Fibroblast of lung (primary cell): ENCODE data around the gene PLA2G2F. TPM values are rescaled to one million over a fixed set of nuclear protein-coding genes. Genes with fewer than 3 reads are reported as not detected.

Source experiments
- DNase-seq, 2 donors: peaks; one replicate each; pipeline versions ENCODE4 v3.0.0 to v3.0.0-alpha.2; 2010; ENCODE audit warnings: low read depth in 2 of 2
- H2AFZ ChIP-seq: 2 replicates; pipeline ENCODE4 v1.5.1; 2012; ENCODE audit warnings: low read length, control low read depth, inconsistent platforms
- H3K27ac ChIP-seq: 2 replicates; pipeline ENCODE4 v1.5.1; 2011; ENCODE audit warnings: low read length, control low read depth; ENCODE audit not compliant: insufficient read depth
- H3K27me3 ChIP-seq: 2 replicates; pipeline ENCODE4 v1.5.1; 2011; ENCODE audit warnings: mild to moderate bottlenecking, low read length; ENCODE audit not compliant: control insufficient read depth, insufficient read depth
- H3K36me3 ChIP-seq: 2 replicates; pipeline ENCODE4 v1.5.1; 2011; ENCODE audit warnings: low read length; ENCODE audit not compliant: control insufficient read depth, insufficient read depth
- H3K4me1 ChIP-seq: 2 replicates; pipeline ENCODE4 v1.5.1; 2011; ENCODE audit warnings: low read length; ENCODE audit not compliant: control insufficient read depth, insufficient read depth; ENCODE audit errors: extremely low read depth
- H3K4me2 ChIP-seq: 2 replicates; pipeline ENCODE4 v1.5.1; 2011; ENCODE audit warnings: low read length, control low read depth; ENCODE audit not compliant: insufficient read depth; ENCODE audit errors: extremely low read depth
- H3K4me3 ChIP-seq, 4 experiments: fragments of 200-600 bp in 1 of 4; sonication (generic) in 1 of 4; replicated peaks in 1 of 4; 2 replicates each; pipeline ENCODE4 v1.5.1; 2011 to 2016; ENCODE audit warnings: low read length in 4 of 4, low read depth in 3 of 4, mild to moderate bottlenecking in 3 of 4, control low read depth in 2 of 4, inconsistent platforms in 1 of 4, mixed read lengths in 1 of 4; ENCODE audit not compliant: insufficient read depth in 1 of 4; ENCODE audit errors: control extremely low read depth in 1 of 4
- H3K79me2 ChIP-seq: 2 replicates; pipeline ENCODE4 v1.5.1; 2012; ENCODE audit warnings: mild to moderate bottlenecking, low read length, inconsistent platforms; ENCODE audit not compliant: control insufficient read depth, insufficient read depth
- H3K9ac ChIP-seq: 2 replicates; pipeline ENCODE4 v1.5.1; 2011; ENCODE audit warnings: mild to moderate bottlenecking, low read length, control low read depth; ENCODE audit not compliant: insufficient read depth
- H3K9me3 ChIP-seq: 2 replicates; pipeline ENCODE4 v1.5.1; 2012; ENCODE audit warnings: low read depth, low read length; ENCODE audit not compliant: control insufficient read depth, insufficient read depth
- H4K20me1 ChIP-seq: 2 replicates; pipeline ENCODE4 v1.5.1; 2011; ENCODE audit warnings: low read length; ENCODE audit not compliant: control insufficient read depth, insufficient read depth; ENCODE audit errors: extremely low read depth
- EZH2 ChIP-seq: IDR thresholded peaks from 2 replicates; pipeline ENCODE4 v1.5.1; 2012; ENCODE audit warnings: low read length, control low read depth, mild to moderate bottlenecking; ENCODE audit errors: missing control alignments
- polyA plus RNA-seq, 2 donors: library from polyadenylated mRNA; depleted of rRNA in 1 of 2; stranded (reverse) in 1 of 2; unstranded in 1 of 2; fragments of >200 nt; gene quantifications; 2 replicates each; pipeline ENCODE4 v1.2.1, GENCODE V29; 2011 to 2012; ENCODE audit warnings: missing spikeins in 1 of 2
- total RNA-seq: library from RNA; depleted of rRNA; stranded (reverse); fragments of >200 nt; gene quantifications from 2 replicates; pipeline ENCODE4 v1.2.1, GENCODE V29; 2014
- TF ChIP-seq, protein P1 (sequence below), 2 donors: IDR thresholded peaks in 1 of 2; conservative IDR thresholded peaks in 1 of 2; 1 replicate in 1 of 2; 2 replicates in 1 of 2; pipeline ENCODE4 v1.5.1; 2011 to 2012; ENCODE audit warnings: low read length in 2 of 2, control low read depth in 1 of 2, inconsistent platforms in 1 of 2, low read depth in 1 of 2, mild to moderate bottlenecking in 1 of 2

PLA2G2F gene
- total and polyA plus RNA-seq, 2 donors (not counting 1 experiment from before 2014, with no cell fraction given): not detected

DNA sequence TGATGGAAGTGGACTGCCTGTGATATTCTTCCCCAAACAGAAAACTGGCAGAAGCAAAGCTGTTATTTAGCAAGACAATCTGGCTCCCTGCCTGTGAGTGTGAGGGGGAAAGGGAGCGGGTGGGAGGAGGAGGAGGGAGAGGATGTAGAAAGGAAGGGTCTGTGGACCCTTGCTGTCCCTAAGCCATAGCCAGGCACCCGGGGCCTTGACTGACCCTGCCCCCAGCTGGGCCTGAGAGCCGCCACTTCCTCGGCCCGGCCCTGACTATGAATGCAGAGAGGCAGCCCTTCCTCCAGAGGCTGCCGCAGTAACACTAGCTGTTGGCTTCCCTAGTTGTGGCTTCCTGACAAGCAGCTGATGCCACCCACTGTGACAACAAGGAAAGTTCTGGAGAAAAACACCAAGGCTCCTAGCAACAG is 13.9 kb downstream of the PLA2G2F start:
- peak overlapping the region; percentile 53 for H2AFZ ChIP-seq
- H3K9me3 ChIP-seq: no peaks in the 10 kb centered on the region
- no peak overlapping the region for H3K4me3 ChIP-seq
- H3K27me3 ChIP-seq: no peaks in the 10 kb centered on the region
- H3K27ac ChIP-seq: no peak overlapping the region
- TF ChIP-seq, protein P1, sequence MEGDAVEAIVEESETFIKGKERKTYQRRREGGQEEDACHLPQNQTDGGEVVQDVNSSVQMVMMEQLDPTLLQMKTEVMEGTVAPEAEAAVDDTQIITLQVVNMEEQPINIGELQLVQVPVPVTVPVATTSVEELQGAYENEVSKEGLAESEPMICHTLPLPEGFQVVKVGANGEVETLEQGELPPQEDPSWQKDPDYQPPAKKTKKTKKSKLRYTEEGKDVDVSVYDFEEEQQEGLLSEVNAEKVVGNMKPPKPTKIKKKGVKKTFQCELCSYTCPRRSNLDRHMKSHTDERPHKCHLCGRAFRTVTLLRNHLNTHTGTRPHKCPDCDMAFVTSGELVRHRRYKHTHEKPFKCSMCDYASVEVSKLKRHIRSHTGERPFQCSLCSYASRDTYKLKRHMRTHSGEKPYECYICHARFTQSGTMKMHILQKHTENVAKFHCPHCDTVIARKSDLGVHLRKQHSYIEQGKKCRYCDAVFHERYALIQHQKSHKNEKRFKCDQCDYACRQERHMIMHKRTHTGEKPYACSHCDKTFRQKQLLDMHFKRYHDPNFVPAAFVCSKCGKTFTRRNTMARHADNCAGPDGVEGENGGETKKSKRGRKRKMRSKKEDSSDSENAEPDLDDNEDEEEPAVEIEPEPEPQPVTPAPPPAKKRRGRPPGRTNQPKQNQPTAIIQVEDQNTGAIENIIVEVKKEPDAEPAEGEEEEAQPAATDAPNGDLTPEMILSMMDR (conservative IDR thresholded peaks at IDR 0.05 in 1 of 2, IDR thresholded peaks at IDR 0.05 in 1 of 2; ENCODE audit: low read depth in 1 of 2, low read length in 2 of 2): no peak
- TF ChIP-seq EZH2: no peak
- no peaks in the 10 kb centered on the region for H3K79me2 ChIP-seq
- H3K4me2 ChIP-seq: no peak overlapping the region
- H3K36me3 ChIP-seq: no peaks in the 10 kb centered on the region
- peaks cover 6% of the 10 kb centered on the region for H3K4me1 ChIP-seq
- peak; percentile 17 to 18 for DNase-seq
- no peak overlapping the region for H3K9ac ChIP-seq
- H4K20me1 ChIP-seq: no peaks in the 10 kb centered on the region

DNA sequence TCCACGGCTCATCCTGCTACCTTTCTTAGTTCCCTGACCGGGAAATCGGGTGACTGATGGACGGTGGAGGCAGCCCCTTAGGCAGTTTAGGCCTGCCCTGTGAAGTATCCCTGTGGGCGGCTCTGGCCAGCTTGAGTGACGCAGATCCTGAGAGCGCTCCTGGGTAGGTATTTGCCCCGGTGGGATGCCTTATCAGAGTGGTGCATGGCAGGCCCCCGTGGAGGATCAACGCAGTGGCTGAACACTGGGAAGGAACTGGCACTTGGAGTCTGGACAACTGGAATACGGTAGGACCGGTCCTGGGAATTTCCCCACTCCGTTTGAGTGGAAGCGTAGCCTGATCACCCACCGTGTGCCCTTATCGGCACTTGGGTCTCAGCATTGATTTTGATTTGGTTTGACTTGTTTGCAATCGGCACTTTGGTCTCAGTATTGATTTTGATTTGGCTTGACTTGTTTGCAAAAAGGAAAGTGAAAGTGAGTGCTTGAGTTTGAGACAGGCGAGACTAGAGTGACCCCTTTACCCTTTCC is 15.2 kb downstream of the PLA2G2F start:
- Histone ChIP-seq H3K4me1 (peaks cover 6% of the 10 kb centered on the region), H3K4me2 (peak overlapping the region; percentile 59), H3K4me3 (no peak overlapping the region), H4K20me1 (no peaks in the 10 kb centered on the region), H3K27me3 (no peaks in the 10 kb centered on the region), H3K27ac (no peak overlapping the region), H3K36me3 (no peaks in the 10 kb centered on the region), H3K79me2 (no peaks in the 10 kb centered on the region), H2AFZ (peak overlapping the region; percentile 41), H3K9me3 (no peaks in the 10 kb centered on the region), H3K9ac (no peak overlapping the region)
- no peak for DNase-seq
- TF ChIP-seq, protein P1 (conservative IDR thresholded peaks at IDR 0.05 in 1 of 2, IDR thresholded peaks at IDR 0.05 in 1 of 2; ENCODE audit: low read depth in 1 of 2, low read length in 2 of 2): no peak
- no peak for TF ChIP-seq EZH2

GRCh38 chr1:20158358-20159070 is 19.4 kb downstream of the PLA2G2F start:
- Histone ChIP-seq H2AFZ (no peak overlapping the region), H3K9me3 (no peaks in the 10 kb centered on the region), H4K20me1 (no peaks in the 10 kb centered on the region), H3K79me2 (no peaks in the 10 kb centered on the region), H3K4me3 (no peak overlapping the region), H3K4me2 (no peak overlapping the region), H3K9ac (no peak overlapping the region), H3K36me3 (no peaks in the 10 kb centered on the region), H3K27me3 (no peaks in the 10 kb centered on the region), H3K27ac (no peak overlapping the region), H3K4me1 (no peaks in the 10 kb centered on the region)
- DNase-seq: no peak
- TF ChIP-seq, protein P1 (conservative IDR thresholded peaks at IDR 0.05 in 1 of 2, IDR thresholded peaks at IDR 0.05 in 1 of 2; ENCODE audit: low read depth in 1 of 2, low read length in 2 of 2): no peak
